HG03108 (cell line): ENCODE data around the gene FANCB.

Experiments used
- ATAC-seq: cut with Tn5 transposase; IDR thresholded peaks from one replicate; pipeline ENCODE4 v1.9.1; 2021; ENCODE audit warnings: moderate library complexity; ENCODE audit not compliant: unreplicated experiment

The FANCB gene

DNA sequence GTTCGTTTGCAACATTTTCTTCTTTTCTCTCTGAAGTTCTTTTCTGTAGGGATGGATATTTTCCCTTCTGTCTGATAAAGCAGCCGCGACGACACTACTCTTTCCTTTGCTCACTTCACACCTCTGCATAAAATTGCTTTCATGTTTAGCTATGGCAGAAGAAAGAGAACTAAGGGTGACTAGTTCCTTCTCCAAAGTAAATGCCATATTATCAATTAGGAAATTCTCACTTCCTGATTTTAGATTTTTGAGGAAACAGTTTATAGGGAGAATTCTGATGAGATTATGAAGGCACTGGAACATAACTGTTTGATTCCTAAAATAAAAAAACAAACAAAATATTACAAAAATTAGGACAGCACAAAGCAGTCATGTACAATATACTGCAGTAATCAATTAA lies 29.2 kb downstream of the FANCB start:
- ATAC-seq, result no peak

DNA sequence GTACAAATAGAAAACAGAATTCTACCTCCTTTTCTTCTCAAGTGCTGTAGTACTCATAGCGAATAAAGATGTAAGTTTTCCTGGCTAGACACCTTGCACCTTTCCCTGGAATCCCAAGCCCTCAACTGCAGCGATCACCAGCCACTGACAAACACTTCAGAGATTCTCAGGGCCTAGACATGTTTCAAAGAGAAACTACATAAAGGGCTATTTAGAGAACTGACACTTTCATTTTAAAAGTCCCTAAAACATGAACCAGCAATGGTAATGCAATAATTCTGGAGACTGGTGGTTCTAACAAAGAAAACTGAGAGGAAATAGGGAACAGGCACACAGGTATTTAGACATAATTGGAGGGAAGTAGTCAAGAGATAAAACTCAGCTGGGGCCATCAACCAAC lies 35.7 kb downstream of the FANCB start:
- no peak for ATAC-seq

DNA sequence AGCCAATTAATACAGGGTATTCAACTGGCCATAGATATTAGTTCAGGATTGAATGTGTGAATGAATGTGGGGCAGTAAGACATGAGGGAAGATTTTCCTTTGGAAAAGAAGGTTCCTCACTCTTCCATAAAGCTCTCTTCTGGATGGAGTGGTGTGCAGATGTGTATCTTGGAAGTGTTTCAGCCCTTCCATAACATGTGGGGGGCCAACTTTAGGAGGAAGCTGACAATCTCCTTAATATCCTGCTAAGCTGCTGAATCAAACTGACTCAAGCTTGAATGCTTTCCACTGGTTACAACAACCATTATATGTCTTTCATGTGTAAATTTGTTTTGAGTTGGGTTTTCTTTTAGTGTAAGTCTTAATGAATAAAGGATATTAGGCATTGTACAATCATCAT lies 40.3 kb downstream of the FANCB start:
- no peak for ATAC-seq

DNA sequence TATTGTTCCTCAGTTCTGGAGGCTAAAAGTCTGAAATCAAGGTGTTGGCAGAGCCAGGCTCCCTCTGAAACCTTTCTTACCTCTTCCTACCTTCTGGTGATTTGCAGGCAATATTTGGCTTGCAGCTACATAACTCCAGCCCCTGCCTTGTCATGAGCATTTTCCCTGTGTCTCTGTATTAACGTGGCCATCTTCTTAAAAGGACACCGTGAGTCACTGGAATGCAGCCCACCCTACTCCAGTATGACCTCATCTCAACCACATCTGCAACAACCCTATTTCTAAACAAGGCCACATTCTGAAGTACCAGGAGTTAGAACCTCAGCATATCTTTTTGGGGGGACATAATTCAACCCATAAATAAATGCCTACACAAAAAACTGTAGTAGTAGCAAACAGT lies 40.7 kb downstream of the FANCB start:
- ATAC-seq, result no peak

DNA sequence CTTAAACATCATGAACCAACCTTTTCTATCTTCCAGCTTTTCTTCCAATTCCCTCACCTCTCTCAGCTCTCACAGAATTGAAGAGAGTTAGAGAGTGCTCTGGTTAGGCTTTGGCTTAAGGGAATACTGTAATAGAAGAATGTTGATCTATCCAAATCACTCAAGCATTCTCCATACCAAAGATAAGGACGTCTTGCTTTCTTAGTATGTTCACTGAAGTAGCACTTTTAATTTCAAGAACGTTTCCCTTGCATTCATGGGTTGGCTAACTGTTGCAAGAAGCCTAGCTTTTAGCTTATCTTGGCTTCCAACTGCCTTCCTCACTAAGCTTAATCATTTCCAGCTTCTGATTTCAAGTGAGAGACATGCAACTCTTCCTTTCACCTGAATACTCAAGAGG lies 43.2 kb downstream of the FANCB start:
- ATAC-seq, result no peak

DNA sequence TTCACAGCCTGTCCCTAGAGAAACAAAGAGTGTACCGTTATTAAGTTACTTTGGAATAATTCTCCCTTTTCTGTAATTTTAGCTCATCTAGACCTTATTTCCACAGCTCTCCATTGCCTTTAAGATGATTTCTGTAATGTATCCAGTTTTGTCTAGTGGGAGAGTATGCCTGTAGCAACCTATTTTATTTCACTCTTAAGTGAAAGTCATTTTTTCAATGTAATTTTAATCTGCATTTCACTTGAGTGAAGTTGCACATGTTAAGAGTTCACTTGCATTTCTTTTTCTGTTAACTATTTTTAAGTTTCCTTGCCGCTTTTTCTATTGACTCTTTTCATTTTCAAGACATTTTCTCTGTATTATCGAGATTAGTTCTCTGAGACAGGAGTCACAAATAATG lies 46.5 kb downstream of the FANCB start:
- no peak for ATAC-seq

DNA sequence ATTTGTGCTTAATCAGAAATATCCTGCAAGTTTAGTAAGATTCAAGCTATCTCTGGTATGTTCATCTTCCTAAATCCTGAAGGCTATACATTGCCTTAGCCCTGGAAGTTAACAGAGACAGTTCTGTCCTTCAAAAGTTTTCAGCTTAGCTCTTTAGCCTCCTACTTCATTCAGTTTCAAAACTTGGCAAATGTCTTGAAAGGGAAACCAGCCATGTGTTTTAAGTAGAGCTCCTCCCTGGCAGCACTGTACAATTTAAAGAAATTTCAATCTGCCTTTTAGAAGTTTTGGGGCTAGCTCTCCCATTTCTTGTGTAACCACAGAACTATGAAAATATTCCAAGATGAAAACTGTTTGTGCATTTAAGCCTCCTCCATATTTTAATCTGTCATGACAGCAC lies 47.0 kb downstream of the FANCB start:
- no peak for ATAC-seq

DNA sequence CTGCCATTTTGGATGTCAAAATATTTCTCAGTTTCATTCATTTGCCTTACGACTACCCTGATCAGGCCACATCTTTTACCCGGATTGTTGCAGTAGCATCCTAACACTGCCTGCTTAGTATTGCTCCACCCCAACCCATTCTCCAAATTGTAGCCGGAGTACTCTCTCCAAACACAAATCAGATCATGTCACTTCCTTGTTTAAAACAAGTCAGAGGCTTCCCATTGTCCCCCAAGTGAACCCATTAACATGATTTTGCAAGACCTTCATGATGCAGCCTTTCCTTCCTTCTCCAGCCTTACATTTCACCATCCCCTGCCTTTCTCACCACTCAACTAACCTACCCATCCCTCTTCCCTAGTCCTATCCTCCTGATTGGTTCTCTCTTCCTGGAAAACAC lies 53.1 kb downstream of the FANCB start:
- no peak for ATAC-seq

DNA sequence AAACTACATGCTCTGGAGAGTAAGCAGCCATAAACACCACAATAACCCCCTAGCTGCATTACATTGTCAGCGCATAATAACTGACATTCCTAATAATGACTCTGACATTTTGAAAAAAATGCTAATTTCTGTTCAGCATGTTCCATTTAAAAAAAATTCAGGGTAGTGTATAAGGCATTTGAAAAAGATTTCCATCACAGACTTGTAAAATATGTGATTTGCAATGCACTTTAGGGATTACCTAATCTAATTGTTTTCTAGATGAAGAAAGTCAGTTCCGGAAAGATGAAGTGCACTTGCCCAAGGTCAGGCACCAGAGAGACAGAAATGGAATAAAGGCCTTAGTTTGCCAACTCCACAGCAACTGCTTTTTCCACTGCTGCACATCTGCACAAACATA lies 55.3 kb downstream of the FANCB start:
- ATAC-seq, result no peak

DNA sequence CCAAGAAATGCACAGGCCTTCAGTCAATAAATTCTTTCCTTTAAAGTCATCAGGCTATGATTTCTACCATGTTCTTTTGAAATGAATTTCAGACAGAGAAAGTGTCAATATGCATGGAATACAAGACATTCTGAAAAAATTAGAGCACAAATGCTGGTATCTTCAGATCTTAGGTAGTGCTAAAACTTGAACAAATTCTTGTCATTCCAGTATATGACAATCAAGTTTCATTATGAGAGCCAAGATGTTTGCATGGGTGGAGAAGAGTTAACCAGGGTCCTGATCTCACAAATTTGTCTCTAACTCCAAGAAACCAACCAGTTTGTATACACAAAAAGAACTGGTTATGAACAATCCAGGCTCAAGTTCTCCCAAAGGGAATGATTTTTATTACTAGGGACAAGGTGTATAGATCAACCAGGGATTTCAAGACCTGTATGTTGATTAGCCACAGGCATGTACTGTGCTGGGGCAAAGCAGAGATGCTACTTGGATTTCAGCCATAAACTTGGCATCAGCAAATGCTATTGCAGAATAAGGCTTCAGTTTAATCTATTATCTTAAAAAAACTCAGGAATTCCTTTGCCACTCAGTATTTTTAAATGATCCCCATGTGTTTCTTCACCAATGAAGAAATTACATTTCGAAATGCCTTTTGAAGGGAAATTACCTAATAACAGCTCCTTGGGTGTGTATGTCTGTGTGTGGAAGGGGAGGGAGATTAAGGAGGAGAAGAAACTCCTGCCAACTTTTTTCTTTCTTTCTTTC lies 69.7 kb downstream of the FANCB start:
- no peak for ATAC-seq

DNA sequence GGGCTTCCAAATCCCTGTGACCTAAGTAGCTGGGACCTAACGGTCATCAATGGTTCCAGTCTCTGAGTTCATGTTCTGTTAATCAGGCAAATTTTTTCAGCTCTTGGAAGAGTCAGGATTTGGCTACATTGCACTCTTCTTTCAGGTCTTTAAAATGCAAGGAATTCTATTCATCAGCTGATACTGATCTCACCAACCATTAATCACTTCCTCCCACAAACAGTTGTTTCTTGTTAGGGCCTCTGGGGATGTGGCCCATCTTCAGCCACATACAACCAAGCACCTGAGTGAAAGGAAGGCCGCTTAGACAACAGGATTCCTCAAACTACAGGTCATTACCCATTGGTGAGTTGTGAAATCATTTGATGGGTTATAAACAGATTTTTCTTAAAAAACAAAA lies 71.7 kb downstream of the FANCB start:
- ATAC-seq, result no peak

DNA sequence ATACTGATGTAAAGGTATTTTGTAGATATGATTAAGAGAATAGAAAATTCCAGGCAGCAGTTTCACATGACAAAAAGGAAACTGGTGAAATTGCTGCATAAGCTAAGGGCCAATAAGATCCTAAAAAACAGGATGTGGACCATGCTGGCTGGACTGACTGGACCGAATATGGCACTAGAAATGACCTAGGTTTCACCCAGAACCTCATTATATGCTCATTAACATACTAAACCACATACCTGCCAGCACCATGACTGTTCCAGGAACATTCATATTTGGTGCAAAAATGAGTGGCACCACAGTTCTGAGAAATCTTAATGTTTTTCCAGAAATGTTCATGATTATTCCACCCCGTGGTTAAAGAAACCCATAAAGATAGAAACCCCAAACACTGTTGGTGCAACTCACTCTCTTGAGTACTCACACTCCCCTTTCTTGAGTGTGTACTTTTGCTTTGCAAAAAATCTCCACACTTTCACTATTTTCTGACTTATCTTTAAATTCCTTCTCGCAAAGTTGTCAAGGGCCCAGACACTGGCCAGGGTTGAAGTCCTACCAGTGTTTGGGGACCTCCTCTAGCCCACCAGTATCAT lies 74.0 kb downstream of the FANCB start:
- ATAC-seq, result no peak
